Activated CD4-positive, alpha-beta T cell treated with anti-CD3 and anti-CD28 coated beads, Interleukin-2, amount 10 ng/mL, durations not matched to agents 24 days and 14 days (primary cell): ENCODE measurements around the gene THOC6. TPM values are rescaled to one million over a fixed set of nuclear protein-coding genes. Genes with fewer than 3 reads are reported as not detected.

Experiments
- DNase-seq: peaks from one replicate; pipeline ENCODE4 v3.0.0; 2022
- H3K27ac Mint-ChIP-seq: one replicate; pipeline ENCODE4 v1.8.0; 2022; ENCODE audit warnings: mild to moderate bottlenecking, mixed read lengths
- H3K27me3 Mint-ChIP-seq: one replicate; pipeline ENCODE4 v1.8.0; 2022; ENCODE audit warnings: mixed read lengths
- H3K36me3 Mint-ChIP-seq: one replicate; pipeline ENCODE4 v1.8.0; 2022; ENCODE audit warnings: low read depth, mild to moderate bottlenecking, mixed read lengths
- H3K4me1 Mint-ChIP-seq: one replicate; pipeline ENCODE4 v1.8.0; 2021; ENCODE audit warnings: mixed read lengths
- H3K4me3 Mint-ChIP-seq: one replicate; pipeline ENCODE4 v1.8.0; 2022; ENCODE audit warnings: mild to moderate bottlenecking, moderate library complexity, mixed read lengths
- H3K9me3 Mint-ChIP-seq: one replicate; pipeline ENCODE4 v1.8.0; 2021; ENCODE audit warnings: mixed read lengths
- intact Hi-C: fragments of 100-400 bp; cut with micrococcal nuclease; formaldehyde crosslinking; loops from one replicate; pipeline ENCODE4 v1.15.1; 2023
- total RNA-seq: library from RNA; stranded (reverse); gene quantifications from 2 replicates; pipeline ENCODE4 v1.2.3, GENCODE V29; 2022

The THOC6 gene
- total RNA-seq, 1 donor from 2014 or later: 55.3 TPM

GRCh38 chr16:2985462-2985861 lies 38.4 kb upstream of the THOC6 start:
- Mint-ChIP-seq H3K27ac (no peak overlapping the region), H3K4me3 (no peak overlapping the region), H3K9me3 (no peaks in the 10 kb centered on the region), H3K36me3 (peaks cover 2% of the 10 kb centered on the region), H3K4me1 (peaks cover 15% of the 10 kb centered on the region), H3K27me3 (peaks cover 9% of the 10 kb centered on the region)
- intact Hi-C loops: no loop called here
- no peak for DNase-seq

DNA sequence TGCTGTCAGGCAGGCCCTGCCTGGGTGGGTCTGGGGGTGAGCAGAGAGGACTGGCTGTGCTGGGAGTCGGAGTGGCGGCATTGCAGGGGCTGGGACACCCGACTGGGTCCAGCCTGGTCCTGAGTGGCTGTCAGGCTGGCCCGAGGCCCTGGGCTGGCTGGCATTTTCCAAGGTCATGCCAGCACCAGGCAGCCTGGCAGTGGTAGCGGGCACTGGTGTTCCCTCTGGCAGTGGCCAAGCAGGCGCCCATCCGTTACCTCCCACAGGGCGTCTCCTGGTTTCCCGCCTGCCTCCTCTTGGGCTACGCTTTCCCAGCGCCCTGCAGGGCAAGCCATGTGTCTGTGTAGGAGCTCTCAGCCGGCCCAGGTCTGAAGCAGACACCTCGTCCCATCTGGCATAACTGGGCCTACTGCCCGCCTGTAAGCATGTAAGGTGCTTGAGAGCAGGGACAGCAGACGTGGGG lies 37.9 kb upstream of the THOC6 start:
- Mint-ChIP-seq H3K4me3 (no peak overlapping the region), H3K36me3 (peaks cover 2% of the 10 kb centered on the region), H3K27me3 (peaks cover 9% of the 10 kb centered on the region), H3K27ac (no peak overlapping the region), H3K4me1 (peaks cover 14% of the 10 kb centered on the region), H3K9me3 (no peaks in the 10 kb centered on the region)
- peak; percentile 58 for DNase-seq
- intact Hi-C loops: no loop called here

DNA sequence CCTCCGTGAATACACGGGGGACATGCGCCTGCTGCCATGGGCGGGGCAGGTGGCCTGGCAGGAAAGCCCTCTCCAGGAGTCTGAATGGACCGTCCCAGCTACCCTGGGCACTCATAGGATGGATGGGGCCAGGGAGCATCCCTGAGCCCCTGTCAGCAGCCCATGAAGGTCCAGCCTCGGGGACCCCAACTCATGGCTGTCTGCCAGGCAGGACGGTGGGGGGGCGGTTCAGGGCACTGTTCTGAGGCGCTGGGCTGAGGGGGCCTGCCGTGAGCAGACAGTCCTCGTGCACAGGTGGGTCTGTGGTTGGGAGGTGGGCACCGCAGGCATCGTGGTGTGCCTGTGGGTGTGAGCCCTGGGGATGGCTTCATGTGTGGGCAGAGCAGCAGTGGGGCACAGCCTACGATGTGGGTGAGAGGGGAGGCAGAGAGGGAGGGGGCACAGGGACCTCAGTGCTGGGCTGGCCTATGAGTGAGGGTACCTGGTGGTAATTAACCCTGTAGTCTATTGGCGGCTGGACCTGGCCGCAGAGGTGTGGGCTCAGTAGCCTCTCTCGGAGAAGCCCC lies 37.1 kb upstream of the THOC6 start:
- intact Hi-C loops: no loop called here
- H3K9me3 Mint-ChIP-seq: no peaks in the 10 kb centered on the region
- peaks cover 1% of the 10 kb centered on the region for H3K36me3 Mint-ChIP-seq
- no peak for DNase-seq
- H3K27ac Mint-ChIP-seq: no peak overlapping the region
- H3K4me1 Mint-ChIP-seq: peaks cover 9% of the 10 kb centered on the region
- peaks cover 9% of the 10 kb centered on the region for H3K27me3 Mint-ChIP-seq
- H3K4me3 Mint-ChIP-seq: no peak overlapping the region

- Mint-ChIP-seq H3K36me3 (no peaks in the 10 kb centered on the region), H3K4me1 (peaks cover 7% of the 10 kb centered on the region), H3K27me3 (peaks cover 8% of the 10 kb centered on the region), H3K4me3 (no peak overlapping the region), H3K9me3 (no peaks in the 10 kb centered on the region), H3K27ac (no peak overlapping the region)
- DNase-seq: no peak
- intact Hi-C loops: no loop called here
These were observed 36.5 kb upstream of the THOC6 start for GRCh38 chr16:2987286-2987685.

DNA sequence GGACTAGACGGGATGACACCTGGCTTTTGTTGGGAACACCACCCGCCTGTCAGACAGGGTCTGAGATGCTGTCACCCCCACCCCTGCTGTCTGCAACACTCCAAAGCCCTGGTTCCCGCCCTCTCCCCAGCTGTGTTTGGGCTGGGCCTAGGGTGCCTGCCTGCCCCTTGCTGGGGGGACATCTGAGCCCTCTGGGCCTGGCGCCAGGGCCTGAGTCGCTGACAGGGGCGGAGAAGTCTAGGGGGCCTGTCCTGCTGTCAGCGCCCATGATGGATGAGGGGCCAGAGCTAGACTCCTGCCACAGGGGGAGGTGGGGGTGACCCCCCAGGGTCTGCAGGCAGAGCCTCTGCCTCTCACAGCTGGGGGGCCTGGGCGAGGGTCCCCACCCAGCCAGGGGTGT lies 36.0 kb upstream of the THOC6 start:
- Mint-ChIP-seq H3K9me3 (no peaks in the 10 kb centered on the region), H3K4me3 (no peak overlapping the region), H3K4me1 (peaks cover 6% of the 10 kb centered on the region), H3K36me3 (no peaks in the 10 kb centered on the region), H3K27ac (no peak overlapping the region), H3K27me3 (peaks cover 6% of the 10 kb centered on the region)
- intact Hi-C loops: no loop called here
- no peak for DNase-seq

DNA sequence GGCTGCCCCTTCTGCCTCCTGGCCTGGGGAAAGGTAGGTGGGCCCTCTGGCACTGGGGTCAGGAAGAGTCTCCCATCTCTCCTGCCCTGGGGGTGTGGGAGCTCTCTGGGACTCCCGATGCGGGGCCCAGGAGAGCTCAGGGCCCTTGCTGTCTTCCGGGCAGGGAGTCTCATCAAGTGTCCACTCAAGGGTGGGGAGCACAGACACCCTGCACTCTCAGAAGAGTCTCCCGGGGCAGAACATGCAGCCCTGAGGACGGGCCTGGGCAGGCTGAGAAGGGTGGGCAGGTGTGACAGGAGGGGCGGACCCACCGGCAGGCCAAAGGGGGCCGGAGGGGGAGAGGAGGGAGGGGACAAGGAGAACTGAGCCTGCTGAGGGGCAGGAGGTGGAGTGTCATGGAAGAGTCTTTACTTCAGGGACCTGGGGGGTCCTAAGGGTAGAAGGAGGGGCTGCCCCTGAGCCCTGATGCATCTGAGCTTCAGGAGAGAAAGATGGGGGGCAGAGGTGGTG lies 35.2 kb upstream of the THOC6 start:
- peaks cover 3% of the 10 kb centered on the region for H3K4me1 Mint-ChIP-seq
- no peaks in the 10 kb centered on the region for H3K9me3 Mint-ChIP-seq
- H3K36me3 Mint-ChIP-seq: no peaks in the 10 kb centered on the region

DNA sequence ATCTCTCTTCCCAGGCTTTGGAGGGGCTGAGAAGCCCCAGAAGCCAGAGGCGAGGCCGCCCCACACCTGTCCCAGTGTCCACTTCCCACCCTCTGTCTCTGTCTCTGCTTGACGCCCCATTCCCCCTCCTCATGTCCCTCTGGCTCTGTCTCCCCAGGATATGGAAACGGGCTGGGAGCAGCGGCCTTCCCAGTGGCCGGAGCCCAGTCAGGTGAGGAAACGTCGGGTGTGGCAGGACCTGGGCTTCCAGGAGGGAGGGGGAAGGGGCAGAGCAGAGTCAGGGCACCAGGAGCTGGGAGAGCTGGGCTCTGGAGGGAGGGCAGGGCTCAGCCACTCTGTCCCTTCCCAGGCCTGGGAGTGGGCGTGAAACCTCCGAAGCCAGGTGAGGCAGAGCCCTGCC lies 32.9 kb upstream of the THOC6 start:
- no peak overlapping the region for H3K4me3 Mint-ChIP-seq
- DNase-seq: no peak
- H3K36me3 Mint-ChIP-seq: no peaks in the 10 kb centered on the region
- peaks cover 3% of the 10 kb centered on the region for H3K27me3 Mint-ChIP-seq
- H3K4me1 Mint-ChIP-seq: no peaks in the 10 kb centered on the region
- intact Hi-C loops: no loop called here
- H3K9me3 Mint-ChIP-seq: no peaks in the 10 kb centered on the region
- H3K27ac Mint-ChIP-seq: no peak overlapping the region

More for the DNA sequence above, 35.2 kb upstream of the THOC6 start:
- no peak for DNase-seq
- H3K27me3 Mint-ChIP-seq: peaks cover 6% of the 10 kb centered on the region
- H3K27ac Mint-ChIP-seq: no peak overlapping the region
- no peak overlapping the region for H3K4me3 Mint-ChIP-seq
- intact Hi-C loops: no loop called here

DNA sequence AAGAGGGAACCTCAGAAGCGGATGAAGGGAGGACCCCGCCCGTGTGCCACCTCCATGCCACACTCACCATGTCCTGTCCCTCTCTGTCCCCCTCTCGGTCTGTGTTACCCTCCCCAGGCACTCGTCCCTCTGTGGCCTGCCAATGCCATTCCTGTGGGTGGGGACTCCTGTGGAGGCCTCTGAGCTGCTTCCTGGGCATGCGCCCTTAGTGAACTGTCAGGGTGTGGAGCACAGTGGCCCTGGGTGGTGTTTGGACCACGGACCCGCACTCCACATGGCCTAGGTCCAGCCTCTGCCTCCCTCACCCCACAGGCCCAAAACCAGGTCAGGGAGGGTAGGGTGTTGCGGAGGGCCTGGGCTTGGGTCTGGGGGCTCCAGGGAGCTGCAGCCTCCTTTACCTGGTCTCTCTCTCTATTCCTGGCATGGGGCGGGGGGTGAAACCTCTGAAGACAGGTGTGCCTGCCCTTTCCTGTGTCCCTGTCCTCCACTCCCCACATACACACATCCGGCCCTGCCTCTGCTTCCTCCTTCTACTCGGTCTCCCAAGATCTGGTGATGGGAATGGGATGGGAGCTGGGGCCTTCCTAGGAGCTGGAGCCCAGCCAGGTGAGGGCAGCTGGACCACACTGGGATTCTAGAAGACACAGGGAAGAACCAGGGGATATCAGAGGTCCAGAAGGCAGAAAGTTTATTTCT lies 32.1 kb upstream of the THOC6 start:
- Mint-ChIP-seq H3K27me3 (peaks cover 3% of the 10 kb centered on the region), H3K27ac (no peak overlapping the region), H3K4me3 (no peak overlapping the region), H3K36me3 (no peaks in the 10 kb centered on the region), H3K4me1 (no peaks in the 10 kb centered on the region), H3K9me3 (no peaks in the 10 kb centered on the region)
- no peak for DNase-seq
- intact Hi-C loops: no loop called here

DNA sequence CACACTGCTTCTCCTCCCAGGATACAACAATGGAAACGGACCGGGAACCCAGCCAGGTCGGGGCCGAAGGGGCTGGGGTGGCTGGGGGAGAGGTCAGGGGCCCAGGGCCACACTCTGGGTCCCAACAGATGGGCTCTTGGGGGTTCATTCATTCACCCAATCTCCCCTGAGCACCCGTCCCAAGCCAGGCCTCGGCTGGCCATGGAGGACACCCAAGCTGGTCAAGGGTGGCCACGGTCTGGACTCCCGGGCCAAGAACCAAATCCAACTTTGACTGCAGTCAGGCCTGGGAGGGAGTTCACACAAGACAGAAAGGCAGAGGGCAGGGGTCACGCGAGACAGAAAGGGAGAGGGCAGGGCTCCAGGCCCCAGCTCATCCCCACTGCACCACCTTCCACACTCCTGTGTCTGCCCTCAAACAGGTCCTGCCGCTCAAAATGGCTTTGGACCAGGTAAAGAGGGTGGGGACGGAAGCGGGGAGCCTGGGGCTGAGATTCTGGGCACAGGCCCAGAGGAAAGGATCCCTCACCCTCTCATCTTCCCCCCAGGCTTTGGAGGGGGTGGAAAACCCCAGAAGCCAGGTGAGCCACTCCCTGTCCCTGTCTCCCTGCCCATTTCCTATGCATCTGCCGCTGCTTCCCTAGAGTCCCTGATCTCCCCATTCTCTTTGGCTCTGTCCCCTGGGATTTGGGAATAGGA lies 31.3 kb upstream of the THOC6 start:
- Mint-ChIP-seq H3K4me1 (no peaks in the 10 kb centered on the region), H3K27ac (no peak overlapping the region), H3K9me3 (no peaks in the 10 kb centered on the region), H3K36me3 (no peaks in the 10 kb centered on the region), H3K27me3 (peaks cover 3% of the 10 kb centered on the region), H3K4me3 (no peak overlapping the region)
- DNase-seq: no peak
- intact Hi-C loops: no loop called here

DNA sequence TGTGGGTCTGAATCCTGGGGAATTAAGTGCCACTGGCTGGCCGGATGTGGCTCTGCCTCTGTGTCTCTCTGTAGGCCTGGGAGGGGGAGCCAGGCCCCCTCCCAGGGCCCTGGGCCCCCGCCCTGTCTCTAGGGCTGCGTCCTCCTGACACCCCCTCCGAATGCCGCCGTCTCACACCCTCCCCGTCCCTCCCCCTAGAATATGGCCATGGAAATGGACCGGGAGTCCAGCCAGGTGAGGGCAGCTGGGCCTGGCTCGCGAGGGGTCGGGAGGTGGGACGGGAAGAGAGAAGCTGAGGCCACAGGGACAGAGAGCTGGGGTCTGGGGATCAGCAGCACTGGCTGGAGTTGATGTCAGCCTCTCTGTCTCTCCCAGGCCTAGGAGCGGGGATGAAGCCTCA lies 27.5 kb upstream of the THOC6 start:
- Mint-ChIP-seq H3K4me1 (no peaks in the 10 kb centered on the region), H3K4me3 (no peak overlapping the region), H3K9me3 (no peaks in the 10 kb centered on the region), H3K36me3 (no peaks in the 10 kb centered on the region), H3K27me3 (peaks cover 5% of the 10 kb centered on the region), H3K27ac (no peak overlapping the region)
- DNase-seq: no peak
- intact Hi-C loops: no loop called here

DNA sequence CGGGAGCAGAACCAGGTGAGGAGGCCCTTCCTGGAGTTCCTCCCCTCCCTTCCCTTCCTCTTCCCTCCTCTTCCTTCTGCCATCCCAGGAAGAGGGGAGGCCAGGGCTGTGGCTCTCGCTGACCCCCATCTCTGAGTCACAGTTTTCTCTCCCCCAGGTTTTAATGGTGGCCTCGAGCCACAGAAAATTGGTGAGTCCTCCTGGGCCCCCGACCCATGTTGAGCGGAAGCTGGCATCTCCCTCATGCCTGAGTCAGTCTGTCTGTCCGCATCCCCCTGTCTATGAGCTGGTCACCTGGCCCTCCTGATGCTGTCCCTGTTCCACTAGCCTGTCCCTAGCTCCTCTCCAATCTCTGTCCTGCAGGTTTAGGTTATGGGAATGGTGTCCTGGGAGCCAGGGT lies 23.9 kb upstream of the THOC6 start:
- no peak overlapping the region for H3K4me3 Mint-ChIP-seq
- H3K27ac Mint-ChIP-seq: no peak overlapping the region
- H3K27me3 Mint-ChIP-seq: peaks cover 5% of the 10 kb centered on the region
- intact Hi-C loops: loop anchor here (5.0 kb wide), 2 partner anchors 42 to 57 kb away; no protein-coding TSS in a partner anchor
- H3K36me3 Mint-ChIP-seq: no peaks in the 10 kb centered on the region
- no peak for DNase-seq
- peaks cover 3% of the 10 kb centered on the region for H3K4me1 Mint-ChIP-seq
- no peaks in the 10 kb centered on the region for H3K9me3 Mint-ChIP-seq

GRCh38 chr16:3000540-3000939 lies 23.3 kb upstream of the THOC6 start:
- H3K27me3 Mint-ChIP-seq: peaks cover 5% of the 10 kb centered on the region
- no peak overlapping the region for H3K27ac Mint-ChIP-seq
- no peak for DNase-seq
- intact Hi-C loops: loop anchor here (5.0 kb wide), 2 partner anchors 42 to 57 kb away; no protein-coding TSS in a partner anchor
- no peaks in the 10 kb centered on the region for H3K36me3 Mint-ChIP-seq
- peaks cover 3% of the 10 kb centered on the region for H3K4me1 Mint-ChIP-seq
- H3K4me3 Mint-ChIP-seq: no peak overlapping the region
- no peaks in the 10 kb centered on the region for H3K9me3 Mint-ChIP-seq

GRCh38 chr16:3001316-3001715 lies 22.5 kb upstream of the THOC6 start:
- intact Hi-C loops: loop anchor here (5.0 kb wide), 2 partner anchors 41 to 56 kb away; no protein-coding TSS in a partner anchor
- Mint-ChIP-seq H3K9me3 (no peaks in the 10 kb centered on the region), H3K4me1 (peaks cover 3% of the 10 kb centered on the region), H3K27me3 (peaks cover 7% of the 10 kb centered on the region), H3K36me3 (no peaks in the 10 kb centered on the region), H3K27ac (no peak overlapping the region), H3K4me3 (no peak overlapping the region)
- DNase-seq: no peak
